NT2/D1 (cell line): ENCODE measurements around the gene RERE.

Experiments
- YY1 ChIP-seq: IDR thresholded peaks from 2 replicates; pipeline ENCODE4 v1.6.1; 2011; ENCODE audit not compliant: insufficient read length, insufficient read depth
- ZNF274 ChIP-seq: IDR thresholded peaks from 2 replicates; pipeline ENCODE4 v1.6.1; 2011; ENCODE audit warnings: mild to moderate bottlenecking, low read depth, low read length

- no peak for TF ChIP-seq ZNF274
- TF ChIP-seq YY1, result no peak
These were observed 486.9 kb downstream of the RERE start for GRCh38 chr1:8330271-8331125.
